NCI-H1417 (cell line): Measurements from ENCODE around the gene UBXN7.
"Not testable (repeated sequence)": the region's sequence is repeated elsewhere in the genome, so short reads cannot be mapped to it uniquely, and the experiment has no call there.

Experiments
- DNase-seq, 3 experiments: peaks; one replicate each; lab custom pipeline; 2025; lab: John Stamatoyannopoulos, UW

The UBXN7 gene

GRCh38 chr3:196316799-196317686, 115.2 kb downstream of the UBXN7 start:
- not testable (repeated sequence) for DNase-seq

- DNase-seq: no peak
These were observed 116.4 kb downstream of the UBXN7 start for GRCh38 chr3:196315821-196316220.

GRCh38 chr3:196314597-196314996, 117.6 kb downstream of the UBXN7 start:
- DNase-seq: no peak

GRCh38 chr3:196314086-196314485, 118.1 kb downstream of the UBXN7 start:
- DNase-seq: not testable (repeated sequence)

- DNase-seq: not testable (repeated sequence)
These were observed 129.3 kb downstream of the UBXN7 start for GRCh38 chr3:196302960-196303359.

GRCh38 chr3:196302551-196302950, 129.7 kb downstream of the UBXN7 start:
- not testable (repeated sequence) for DNase-seq

GRCh38 chr3:196298521-196298920, 133.7 kb downstream of the UBXN7 start:
- no peak for DNase-seq
